ENCODE measurements around the gene GDPD3.

DNA sequence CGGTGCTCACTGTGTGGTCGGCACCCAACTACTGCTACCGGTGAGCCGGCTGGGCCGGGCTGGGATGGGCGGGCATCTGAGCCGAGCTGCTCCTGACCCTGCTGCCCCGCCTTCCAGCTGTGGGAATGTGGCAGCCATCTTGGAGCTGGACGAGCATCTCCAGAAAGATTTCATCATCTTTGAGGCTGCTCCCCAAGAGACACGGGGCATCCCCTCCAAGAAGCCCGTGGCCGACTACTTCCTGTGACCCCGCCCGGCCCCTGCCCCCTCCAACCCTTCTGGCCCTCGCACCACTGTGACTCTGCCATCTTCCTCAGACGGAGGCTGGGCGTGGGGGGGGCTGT, 28.5 kb downstream of the GDPD3 start:
- TF ChIP-seq, protein P1, sequence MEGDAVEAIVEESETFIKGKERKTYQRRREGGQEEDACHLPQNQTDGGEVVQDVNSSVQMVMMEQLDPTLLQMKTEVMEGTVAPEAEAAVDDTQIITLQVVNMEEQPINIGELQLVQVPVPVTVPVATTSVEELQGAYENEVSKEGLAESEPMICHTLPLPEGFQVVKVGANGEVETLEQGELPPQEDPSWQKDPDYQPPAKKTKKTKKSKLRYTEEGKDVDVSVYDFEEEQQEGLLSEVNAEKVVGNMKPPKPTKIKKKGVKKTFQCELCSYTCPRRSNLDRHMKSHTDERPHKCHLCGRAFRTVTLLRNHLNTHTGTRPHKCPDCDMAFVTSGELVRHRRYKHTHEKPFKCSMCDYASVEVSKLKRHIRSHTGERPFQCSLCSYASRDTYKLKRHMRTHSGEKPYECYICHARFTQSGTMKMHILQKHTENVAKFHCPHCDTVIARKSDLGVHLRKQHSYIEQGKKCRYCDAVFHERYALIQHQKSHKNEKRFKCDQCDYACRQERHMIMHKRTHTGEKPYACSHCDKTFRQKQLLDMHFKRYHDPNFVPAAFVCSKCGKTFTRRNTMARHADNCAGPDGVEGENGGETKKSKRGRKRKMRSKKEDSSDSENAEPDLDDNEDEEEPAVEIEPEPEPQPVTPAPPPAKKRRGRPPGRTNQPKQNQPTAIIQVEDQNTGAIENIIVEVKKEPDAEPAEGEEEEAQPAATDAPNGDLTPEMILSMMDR (IDR thresholded peaks at IDR 0.05; ENCODE audit: borderline replicate concordance, extremely low read depth, low read length, poor library complexity, severe bottlenecking) = no peak
- TF ChIP-seq EZH2 (IDR thresholded peaks at IDR 0.05; ENCODE audit: borderline replicate concordance, low read depth, low read length, severe bottlenecking) = no peak

All from DND-41 (cell line).